LoVo (cell line): ENCODE measurements around the gene RAB11B.
"Not testable (repeated sequence)": the region's sequence is repeated elsewhere in the genome, so short reads cannot be mapped to it uniquely, and the experiment has no call there.

ENCODE experiments used
- DNase-seq: peaks from one replicate; pipeline ENCODE4 v3.0.0-alpha.2; 2016; ENCODE audit warnings: low spot score

The RAB11B gene

GRCh38 chr19:8389891-8390616 lies at the start of gene RAB11B:
RAB11B (plus strand) TSS chr19:8390360; CDS start chr19:8390417, 57 bp downstream.
- peak; percentile 99 for DNase-seq

GRCh38 chr19:8341504-8341903 lies 48.7 kb upstream of the RAB11B start:
- not testable (repeated sequence) for DNase-seq

GRCh38 chr19:8342316-8342683 lies 47.9 kb upstream of the RAB11B start:
- DNase-seq = no peak

DNA sequence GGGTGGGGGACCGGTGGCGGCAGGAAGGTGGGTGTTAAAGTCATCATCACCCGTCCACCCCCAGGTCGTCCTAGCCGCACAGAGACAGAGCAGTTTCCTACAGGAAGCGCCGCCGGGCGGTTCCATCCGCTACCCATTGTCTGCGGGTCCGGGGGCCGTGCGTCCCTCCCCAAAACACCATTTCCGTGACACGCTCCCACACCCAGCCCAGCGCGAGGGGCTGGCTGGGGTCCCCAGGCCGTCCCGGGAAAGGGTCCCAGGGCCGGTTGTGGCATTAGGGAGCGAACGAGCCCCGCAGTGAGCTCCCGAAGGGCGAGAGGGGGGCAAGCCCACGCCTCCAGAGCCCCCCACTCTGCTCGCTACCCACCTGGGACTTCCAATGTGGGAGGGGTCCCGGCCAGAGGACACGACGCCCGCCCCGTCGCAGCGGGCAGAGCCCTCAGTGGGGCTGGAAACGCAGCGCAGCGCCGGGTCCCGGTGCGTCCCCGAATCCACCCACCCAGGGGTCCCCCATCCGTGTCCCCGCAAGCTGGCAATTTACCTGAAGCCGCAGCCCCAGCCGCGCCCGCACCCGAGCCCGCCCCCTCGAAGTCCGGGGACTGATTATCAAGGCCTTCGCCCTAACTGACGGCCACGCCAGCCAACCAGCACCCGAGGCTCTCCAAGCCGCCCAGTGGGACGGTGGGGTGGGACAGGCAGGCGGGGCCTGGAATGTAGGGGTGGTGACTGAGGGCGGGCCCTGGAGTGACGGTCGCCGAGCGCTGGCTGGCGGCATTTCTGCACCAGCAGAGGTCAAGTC lies 47.3 kb upstream of the RAB11B start, which contains the start of gene KANK3:
Gene KANK3, minus strand, starts transcription at position 579 of the 799 bp plus-strand sequence. CDS start 5,434 bp downstream, outside the sequence.
- DNase-seq = peak; percentile 94

- DNase-seq = no peak
Observed at GRCh38 chr19:8343483-8343844, 46.7 kb upstream of the RAB11B start.

DNA sequence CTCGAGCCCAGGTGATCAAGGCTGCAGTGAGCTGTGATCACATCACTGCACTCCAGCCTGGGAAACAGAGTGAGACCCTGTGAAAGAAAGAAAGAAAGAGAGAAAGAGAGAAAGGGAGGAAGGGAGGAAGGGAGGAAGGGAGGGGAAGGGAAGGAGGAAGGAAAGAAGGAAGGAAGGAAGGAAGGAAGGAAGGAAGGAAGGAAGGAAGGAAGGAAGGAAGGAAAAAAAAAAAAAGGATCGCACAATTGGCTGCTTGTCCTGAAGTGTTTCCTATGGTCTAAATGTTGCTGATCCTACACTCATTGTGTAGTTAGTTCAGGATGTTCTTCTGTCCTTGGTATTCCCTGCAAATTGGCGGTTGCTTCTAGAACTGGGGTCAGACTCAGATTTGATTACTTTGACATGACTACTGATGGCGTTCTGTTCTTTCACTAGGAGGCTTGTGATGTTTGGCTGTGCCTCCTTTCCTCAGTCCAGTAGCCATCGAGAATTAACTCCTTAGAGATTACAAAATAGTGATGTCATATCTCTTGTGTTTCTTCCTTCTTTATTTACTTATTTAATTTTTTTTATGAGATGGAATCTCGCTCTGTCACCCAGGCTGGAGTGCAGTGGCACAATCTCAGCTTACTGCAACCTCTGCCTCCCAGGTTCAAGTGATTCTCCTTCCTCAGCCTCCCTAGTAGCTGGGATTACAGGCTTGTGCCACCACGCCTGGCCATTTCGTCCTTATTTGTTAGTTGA lies 40.4 kb upstream of the RAB11B start:
- not testable (repeated sequence) for DNase-seq

GRCh38 chr19:8352134-8352827 lies 37.9 kb upstream of the RAB11B start:
- DNase-seq = no peak

GRCh38 chr19:8352845-8353244 lies 37.3 kb upstream of the RAB11B start:
- DNase-seq = not testable (repeated sequence)

- DNase-seq = peak; percentile 27
Observed at GRCh38 chr19:8355631-8356402, 34.3 kb upstream of the RAB11B start.

- no peak for DNase-seq
Observed at GRCh38 chr19:8357007-8357521, 33.1 kb upstream of the RAB11B start.

GRCh38 chr19:8358948-8359347 lies 31.2 kb upstream of the RAB11B start:
- no peak for DNase-seq

DNA sequence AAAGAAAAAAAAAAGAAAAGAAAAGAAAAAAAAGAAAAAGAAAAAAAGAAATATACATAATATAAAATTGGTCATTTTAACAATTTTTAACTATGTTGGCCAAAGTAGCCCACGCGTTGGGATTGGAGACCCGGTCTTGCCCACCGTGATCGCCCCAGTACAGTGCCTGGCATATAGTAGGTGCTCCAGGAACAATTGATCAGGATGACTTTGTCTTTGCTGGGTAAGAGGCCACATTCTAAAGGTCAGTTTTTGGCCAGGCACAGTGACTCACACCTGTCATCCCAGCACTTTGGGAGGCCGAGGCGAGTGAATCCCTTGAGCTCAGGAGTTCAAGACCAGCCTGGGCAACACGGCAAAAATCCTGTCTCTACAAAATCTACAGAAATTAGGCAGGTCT lies 30.0 kb upstream of the RAB11B start:
- no peak for DNase-seq

GRCh38 chr19:8361921-8362793 lies 28.0 kb upstream of the RAB11B start:
- peak; percentile 96 for DNase-seq

DNA sequence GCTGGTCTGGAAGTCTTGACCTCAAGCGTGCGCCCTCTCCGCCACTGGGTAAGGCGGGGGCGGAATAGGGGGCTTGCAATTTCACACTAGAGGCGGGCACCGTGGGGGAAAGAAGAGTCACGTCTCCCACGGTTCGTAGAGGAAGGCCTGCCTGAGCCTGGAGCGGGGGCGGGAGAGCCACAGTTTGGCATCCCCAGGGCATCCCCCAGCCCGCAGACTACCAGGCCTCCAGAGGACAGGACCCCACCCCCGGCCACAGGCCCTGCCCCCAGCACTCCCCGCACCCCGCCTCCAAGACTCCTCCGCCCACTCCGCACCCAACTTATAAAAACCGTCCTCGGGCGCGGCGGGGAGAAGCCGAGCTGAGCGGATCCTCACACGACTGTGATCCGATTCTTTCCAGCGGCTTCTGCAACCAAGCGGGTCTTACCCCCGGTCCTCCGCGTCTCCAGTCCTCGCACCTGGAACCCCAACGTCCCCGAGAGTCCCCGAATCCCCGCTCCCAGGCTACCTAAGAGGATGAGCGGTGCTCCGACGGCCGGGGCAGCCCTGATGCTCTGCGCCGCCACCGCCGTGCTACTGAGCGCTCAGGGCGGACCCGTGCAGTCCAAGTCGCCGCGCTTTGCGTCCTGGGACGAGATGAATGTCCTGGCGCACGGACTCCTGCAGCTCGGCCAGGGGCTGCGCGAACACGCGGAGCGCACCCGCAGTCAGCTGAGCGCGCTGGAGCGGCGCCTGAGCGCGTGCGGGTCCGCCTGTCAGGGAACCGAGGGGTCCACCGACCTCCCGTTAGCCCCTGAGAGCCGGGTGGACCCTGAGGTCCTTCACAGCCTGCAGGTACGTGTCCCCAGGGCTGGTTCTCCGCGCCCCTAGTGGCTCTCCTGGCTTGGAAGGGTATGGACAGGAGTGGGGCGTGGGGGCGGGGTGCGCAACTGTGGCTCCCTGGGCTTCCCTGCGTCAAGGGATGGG lies 26.1 kb upstream of the RAB11B start, which contains the start of gene ANGPTL4:
Gene ANGPTL4, plus strand, starts transcription at position 353 of the 969 bp plus-strand sequence. Its CDS starts 167 bp downstream, at position 520.
- peak; percentile 76 for DNase-seq

- no peak for DNase-seq
Observed at GRCh38 chr19:8366121-8366581, 24.0 kb upstream of the RAB11B start.

- no peak for DNase-seq
Observed at GRCh38 chr19:8366961-8367326, 23.2 kb upstream of the RAB11B start.

DNA sequence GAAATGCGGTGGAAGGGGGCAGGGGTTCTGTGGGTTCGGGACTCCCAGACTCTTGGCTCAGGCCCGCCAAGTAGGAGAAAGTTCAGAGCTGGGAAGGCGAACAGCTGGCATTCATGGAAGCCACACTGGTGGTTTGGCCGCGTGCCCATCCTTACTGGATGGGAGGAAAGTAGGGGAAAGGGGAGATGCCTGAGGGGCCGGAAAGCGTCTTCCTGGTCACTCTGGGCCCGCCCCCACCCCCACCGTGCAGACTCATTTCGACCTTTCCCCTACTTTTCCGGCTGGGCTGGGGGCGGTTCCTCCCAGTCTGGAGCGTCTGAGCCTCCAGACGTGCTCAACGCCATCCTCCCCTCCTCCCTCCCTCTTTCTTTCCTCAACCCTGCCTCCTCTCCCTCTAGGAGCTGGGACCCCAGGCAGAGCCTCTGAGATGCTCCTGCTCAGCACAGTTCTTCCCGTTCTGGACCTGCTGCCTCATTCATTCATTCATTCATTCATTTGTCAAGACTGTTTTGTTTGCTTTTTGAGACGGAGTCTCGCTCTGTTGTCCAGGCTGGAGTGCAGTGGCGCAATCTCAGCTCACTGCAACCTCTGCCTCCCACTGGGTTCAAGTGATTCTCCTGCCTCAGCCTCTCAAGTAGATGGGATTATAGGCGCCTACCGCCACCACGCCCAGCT lies 22.7 kb upstream of the RAB11B start:
- peak; percentile 79 for DNase-seq
